ENCODE results near the gene SPEN. TPM values are rescaled to one million over a fixed set of nuclear protein-coding genes. Genes with fewer than 3 reads are reported as not detected.

The SPEN gene
- total RNA-seq, 5 donors from 2014 or later (not counting 1 experiment from before 2014, with no cell fraction given), result 69.9 to 81.1 (median 72.1) TPM

DNA sequence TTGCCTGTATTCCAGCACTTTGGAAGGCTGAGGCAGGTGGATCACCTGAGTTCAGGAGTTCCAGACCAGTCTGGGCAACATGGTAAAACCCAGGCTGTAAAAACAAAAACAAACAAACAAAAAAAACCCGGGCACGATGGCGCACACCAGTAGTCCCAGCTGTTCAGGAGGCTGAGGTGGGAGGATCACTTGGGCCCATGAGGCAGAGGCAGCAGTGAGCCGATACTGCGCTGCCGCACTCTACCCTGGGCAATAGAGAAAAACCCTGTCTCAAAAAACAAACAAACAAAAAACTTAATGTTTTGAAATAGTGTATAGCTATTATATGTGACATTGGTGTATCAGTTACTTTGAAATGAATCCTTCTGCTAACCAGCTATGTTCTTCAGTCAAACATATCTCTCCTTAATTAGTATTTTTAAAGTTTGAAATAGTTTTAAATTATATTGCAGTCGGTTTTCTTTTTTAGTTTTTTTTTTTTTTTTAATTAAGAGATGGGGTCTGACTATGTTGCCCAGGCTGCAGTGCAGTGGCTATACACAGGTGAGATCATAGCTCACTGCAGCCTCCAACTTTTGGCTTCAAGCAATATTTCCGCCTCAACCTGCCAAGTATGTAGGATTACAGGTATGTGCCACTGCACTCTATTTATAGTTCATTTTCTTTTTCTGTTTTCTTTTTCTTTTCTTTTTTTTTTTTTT, 11.3 kb downstream of the SPEN start:
- H3K4me3 Mint-ChIP-seq, result no peak overlapping the region
- Histone ChIP-seq H3K4me1 (ENCODE audit: control insufficient read depth in 1 of 2, extremely low read depth in 1 of 2, insufficient read depth in 2 of 2, low read length in 2 of 2) (peaks cover 0 to 28% of the 10 kb centered on the region in 2 experiments), H3K9me3 (no peaks in the 10 kb centered on the region), H3K36me3 (ENCODE audit: control insufficient read depth in 2 of 2, extremely low read depth in 1 of 2, insufficient read depth in 1 of 2, low read length in 1 of 2) (peaks cover 0 to 5% of the 10 kb centered on the region in 2 donors), H3K27me3 (replicated peaks in 1 of 2; ENCODE audit: control insufficient read depth in 2 of 2, extremely low read depth in 1 of 2, insufficient read depth in 2 of 2, low read length in 1 of 2) (no peaks in the 10 kb centered on the region), H3K4me3 (ENCODE audit: control insufficient read depth in 1 of 2, extremely low read depth in 1 of 2, low read length in 1 of 2) (no peak overlapping the region), H3K27ac (ENCODE audit: low read length) (no peak overlapping the region)
- H3K27me3 Mint-ChIP-seq, result no peaks in the 10 kb centered on the region
- H3K27ac Mint-ChIP-seq, result no peak overlapping the region
- ChIA-PET CTCF (interaction anchor here in 1 of 2 donors (0.6 to 2.2 kb wide), 5 partner anchors 11 to 43 kb away, joined by 3 to 6 read pairs (median 3); partner anchors contain the start of gene SPEN), POLR2A (interaction anchor here in 1 of 2 donors (0.6 to 0.7 kb wide), 2 partner anchors 19 to 43 kb away, joined by 3 to 4 read pairs; no protein-coding TSS in a partner anchor)
- peaks cover 2% of the 10 kb centered on the region for H3K36me3 Mint-ChIP-seq
- ATAC-seq (replicated peaks in 1 of 4) (no peak), DNase-seq (no peak)
- WGBS (ENCODE audit: insufficient coverage), result no CpG with 5 or more reads among the region's 8 CpGs
- peaks cover 29 to 59% (median 57%) of the 10 kb centered on the region in 3 donors for H3K4me1 Mint-ChIP-seq
- no peaks in the 10 kb centered on the region for H3K9me3 Mint-ChIP-seq

DNA sequence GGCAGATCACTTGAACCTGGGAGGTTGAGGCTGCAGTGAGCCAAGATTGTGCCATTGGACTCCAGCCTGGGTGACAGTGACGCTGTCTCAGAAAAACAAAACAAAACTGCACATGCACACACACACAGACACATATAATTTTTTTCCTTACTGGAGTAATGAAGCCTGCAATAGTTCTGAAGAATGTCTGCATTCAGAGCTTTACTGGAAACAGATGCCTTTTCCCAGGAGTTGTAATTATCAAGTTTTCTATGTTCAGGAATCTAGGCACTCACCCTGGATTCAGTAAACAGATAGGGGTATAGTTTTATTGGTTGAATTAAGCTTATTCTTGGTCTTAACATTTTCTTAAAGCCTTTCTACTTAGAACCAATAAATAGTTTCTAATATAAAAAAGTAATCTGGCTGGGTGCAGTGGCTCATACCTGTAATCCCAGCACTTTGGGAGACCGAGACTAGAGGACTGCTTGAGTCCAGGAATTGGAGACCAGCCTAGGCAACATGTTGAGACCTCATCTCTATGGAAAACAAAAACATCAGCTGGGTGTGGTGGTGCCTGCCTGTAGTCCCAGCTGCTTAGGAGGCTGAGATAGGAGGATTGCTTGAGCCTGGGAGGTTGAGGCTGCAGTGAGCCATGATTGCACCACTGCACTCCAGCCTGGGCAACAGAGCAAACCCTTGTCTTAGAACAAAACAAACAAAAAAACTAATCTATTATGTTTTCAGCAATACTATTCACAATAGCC, 15.8 kb downstream of the SPEN start:
- Histone ChIP-seq H3K27me3 (replicated peaks in 1 of 2; ENCODE audit: control insufficient read depth in 2 of 2, extremely low read depth in 1 of 2, insufficient read depth in 2 of 2, low read length in 1 of 2) (no peaks in the 10 kb centered on the region), H3K27ac (ENCODE audit: low read length) (no peak overlapping the region), H3K9me3 (no peaks in the 10 kb centered on the region), H3K36me3 (ENCODE audit: control insufficient read depth in 2 of 2, extremely low read depth in 1 of 2, insufficient read depth in 1 of 2, low read length in 1 of 2) (peaks cover 0 to 5% of the 10 kb centered on the region in 2 donors), H3K4me3 (ENCODE audit: control insufficient read depth in 1 of 2, extremely low read depth in 1 of 2, low read length in 1 of 2) (no peak overlapping the region), H3K4me1 (ENCODE audit: control insufficient read depth in 1 of 2, extremely low read depth in 1 of 2, insufficient read depth in 2 of 2, low read length in 2 of 2) (peaks cover 0 to 27% of the 10 kb centered on the region in 2 experiments)
- 100% methylated on average over 1 of the region's 2 CpGs for WGBS (ENCODE audit: insufficient coverage)
- Mint-ChIP-seq H3K9me3 (no peaks in the 10 kb centered on the region), H3K36me3 (peaks cover 2% of the 10 kb centered on the region), H3K4me3 (no peak overlapping the region), H3K4me1 (peaks cover 48 to 60% (median 55%) of the 10 kb centered on the region in 3 donors), H3K27ac (peak overlapping the region in 1 of 2 donors; percentile 19), H3K27me3 (no peaks in the 10 kb centered on the region)
- ChIA-PET CTCF (interaction anchor here in 1 of 2 donors (0.6 to 1.0 kb wide), 2 partner anchors 9 to 14 kb away, joined by 3 to 7 read pairs; no protein-coding TSS in a partner anchor), POLR2A (interaction anchor here in 1 of 2 donors (0.6 kb wide), 1 partner anchor 16 kb away, joined by 3 read pairs; no protein-coding TSS in a partner anchor)
- DNase-seq (no peak), ATAC-seq (replicated peaks in 1 of 4) (no peak)

DNA sequence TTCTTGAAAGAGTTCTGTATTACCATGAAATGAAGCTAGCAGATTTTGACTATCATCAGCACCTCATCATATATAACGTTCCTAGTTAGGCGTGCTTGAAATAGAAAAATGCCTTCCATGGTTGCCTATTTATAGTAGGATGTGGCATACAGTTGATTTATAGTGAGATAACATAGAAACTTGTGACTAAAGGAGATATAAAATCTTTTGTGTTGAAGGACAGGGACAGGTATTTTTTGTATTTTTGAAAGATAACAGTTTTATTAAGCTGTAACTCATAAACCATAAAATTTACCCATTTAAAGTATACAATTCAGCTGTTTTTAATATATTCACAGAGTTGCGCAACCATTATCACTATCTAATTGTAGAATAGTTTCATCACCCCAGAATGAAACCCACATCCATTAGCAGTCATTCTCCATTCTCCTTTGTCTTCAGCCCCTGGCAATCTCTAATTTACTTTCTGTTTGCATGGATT, 19.3 kb downstream of the SPEN start:
- Histone ChIP-seq H3K27ac (ENCODE audit: low read length) (no peak overlapping the region), H3K4me3 (ENCODE audit: control insufficient read depth in 1 of 2, extremely low read depth in 1 of 2, low read length in 1 of 2) (no peak overlapping the region), H3K4me1 (ENCODE audit: control insufficient read depth in 1 of 2, extremely low read depth in 1 of 2, insufficient read depth in 2 of 2, low read length in 2 of 2) (peaks cover 2 to 25% of the 10 kb centered on the region in 2 experiments), H3K9me3 (no peaks in the 10 kb centered on the region), H3K36me3 (ENCODE audit: control insufficient read depth in 2 of 2, extremely low read depth in 1 of 2, insufficient read depth in 1 of 2, low read length in 1 of 2) (peaks cover 0 to 5% of the 10 kb centered on the region in 2 donors), H3K27me3 (replicated peaks in 1 of 2; ENCODE audit: control insufficient read depth in 2 of 2, extremely low read depth in 1 of 2, insufficient read depth in 2 of 2, low read length in 1 of 2) (no peaks in the 10 kb centered on the region)
- H3K27me3 Mint-ChIP-seq, result no peaks in the 10 kb centered on the region
- no peak overlapping the region for H3K27ac Mint-ChIP-seq
- ChIA-PET CTCF (interaction anchor here in 1 of 2 donors (0.5 to 0.6 kb wide), 2 partner anchors 11 to 25 kb away, joined by 4 to 7 read pairs; no protein-coding TSS in a partner anchor), POLR2A (interaction anchor here in 1 of 2 donors (0.7 kb wide), 1 partner anchor 131 kb away, joined by 3 read pairs; no protein-coding TSS in a partner anchor)
- H3K36me3 Mint-ChIP-seq, result peaks cover 5% of the 10 kb centered on the region
- H3K9me3 Mint-ChIP-seq, result no peaks in the 10 kb centered on the region
- H3K4me3 Mint-ChIP-seq, result no peak overlapping the region
- DNase-seq (no peak), ATAC-seq (replicated peaks in 1 of 4) (no peak)
- peaks cover 58 to 65% (median 62%) of the 10 kb centered on the region in 3 donors for H3K4me1 Mint-ChIP-seq
- WGBS (ENCODE audit: insufficient coverage), result no CpG with 5 or more reads among the region's 3 CpGs

DNA sequence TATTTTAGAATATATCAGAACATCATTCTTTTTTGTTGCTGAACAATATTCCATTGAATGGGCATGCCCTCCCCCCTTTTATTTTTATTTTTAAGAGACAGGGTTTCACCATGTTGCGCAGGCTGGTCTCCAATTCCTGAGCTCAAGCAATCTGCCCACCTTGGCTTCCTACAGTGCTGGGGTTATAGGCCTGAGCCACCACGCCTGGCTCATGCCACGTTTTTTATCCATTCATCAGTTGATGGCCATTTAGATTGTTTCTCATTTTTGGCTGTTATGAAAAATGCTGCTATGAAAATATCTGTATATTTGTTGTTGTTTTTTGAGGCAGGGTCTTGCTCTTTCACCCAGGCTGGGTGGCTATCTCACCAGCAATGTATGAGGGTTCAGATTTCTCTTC, 19.8 kb downstream of the SPEN start:
- WGBS (ENCODE audit: insufficient coverage), result 100% methylated on average over 1 of the region's 3 CpGs

DNA sequence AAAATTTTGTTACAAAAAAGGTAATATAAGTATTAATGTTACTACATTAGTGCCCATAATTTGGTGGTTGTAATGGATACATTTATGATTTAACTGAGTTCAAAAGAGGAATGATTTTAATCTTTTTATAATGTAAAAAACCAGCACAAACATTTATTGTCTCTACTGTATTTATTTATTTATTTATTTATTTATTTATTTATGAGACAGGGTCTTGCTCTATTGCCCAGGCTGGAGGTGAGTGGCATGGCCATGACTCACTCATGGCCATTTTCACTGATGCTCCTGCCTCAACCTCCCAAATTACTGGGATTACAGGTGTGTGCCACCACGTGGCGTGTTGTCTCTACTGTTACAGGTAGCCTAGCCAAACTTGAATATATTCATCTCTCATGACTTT, 21.9 kb downstream of the SPEN start:
- H3K4me1 Mint-ChIP-seq, result peaks cover 61 to 75% (median 67%) of the 10 kb centered on the region in 3 donors
- CTCF ChIA-PET, result no interaction called here
- POLR2A ChIA-PET, result no interaction called here
- H3K9me3 ChIP-seq, result no peaks in the 10 kb centered on the region
- H3K4me3 Mint-ChIP-seq, result peak overlapping the region in 1 of 3 donors; percentile 41
- no peak overlapping the region for H3K27ac Mint-ChIP-seq
- WGBS (ENCODE audit: insufficient coverage), result no CpG with 5 or more reads among the region's 2 CpGs
- no peak for ATAC-seq (replicated peaks in 1 of 4)
- no peak overlapping the region for H3K27ac ChIP-seq (ENCODE audit: low read length)
- no peaks in the 10 kb centered on the region for H3K9me3 Mint-ChIP-seq
- H3K4me3 ChIP-seq (ENCODE audit: control insufficient read depth in 1 of 2, extremely low read depth in 1 of 2, low read length in 1 of 2), result no peak overlapping the region
- peaks cover 2 to 16% of the 10 kb centered on the region in 2 experiments for H3K4me1 ChIP-seq (ENCODE audit: control insufficient read depth in 1 of 2, extremely low read depth in 1 of 2, insufficient read depth in 2 of 2, low read length in 2 of 2)
- H3K27me3 Mint-ChIP-seq, result no peaks in the 10 kb centered on the region
- peaks cover 18% of the 10 kb centered on the region for H3K36me3 Mint-ChIP-seq
- no peaks in the 10 kb centered on the region for H3K27me3 ChIP-seq (replicated peaks in 1 of 2; ENCODE audit: control insufficient read depth in 2 of 2, extremely low read depth in 1 of 2, insufficient read depth in 2 of 2, low read length in 1 of 2)
- peaks cover 0 to 19% of the 10 kb centered on the region in 2 donors for H3K36me3 ChIP-seq (ENCODE audit: control insufficient read depth in 2 of 2, extremely low read depth in 1 of 2, insufficient read depth in 1 of 2, low read length in 1 of 2)
- no peak for DNase-seq

More for the DNA sequence above, 19.8 kb downstream of the SPEN start:
- H3K27me3 ChIP-seq (replicated peaks in 1 of 2; ENCODE audit: control insufficient read depth in 2 of 2, extremely low read depth in 1 of 2, insufficient read depth in 2 of 2, low read length in 1 of 2), result no peaks in the 10 kb centered on the region
- no peaks in the 10 kb centered on the region for H3K9me3 ChIP-seq
- ChIA-PET CTCF (no interaction called here), POLR2A (no interaction called here)
- no peak overlapping the region for H3K4me3 ChIP-seq (ENCODE audit: control insufficient read depth in 1 of 2, extremely low read depth in 1 of 2, low read length in 1 of 2)
- peaks cover 0 to 5% of the 10 kb centered on the region in 2 donors for H3K36me3 ChIP-seq (ENCODE audit: control insufficient read depth in 2 of 2, extremely low read depth in 1 of 2, insufficient read depth in 1 of 2, low read length in 1 of 2)
- H3K36me3 Mint-ChIP-seq, result peaks cover 5% of the 10 kb centered on the region
- H3K27me3 Mint-ChIP-seq, result no peaks in the 10 kb centered on the region
- ATAC-seq (replicated peaks in 1 of 4), result no peak
- no peak overlapping the region for H3K4me3 Mint-ChIP-seq
- H3K27ac Mint-ChIP-seq, result no peak overlapping the region
- H3K9me3 Mint-ChIP-seq, result no peaks in the 10 kb centered on the region
- H3K4me1 Mint-ChIP-seq, result peaks cover 54 to 68% (median 61%) of the 10 kb centered on the region in 3 donors
- peaks cover 2 to 25% of the 10 kb centered on the region in 2 experiments for H3K4me1 ChIP-seq (ENCODE audit: control insufficient read depth in 1 of 2, extremely low read depth in 1 of 2, insufficient read depth in 2 of 2, low read length in 2 of 2)
- H3K27ac ChIP-seq (ENCODE audit: low read length), result no peak overlapping the region
- no peak for DNase-seq

DNA sequence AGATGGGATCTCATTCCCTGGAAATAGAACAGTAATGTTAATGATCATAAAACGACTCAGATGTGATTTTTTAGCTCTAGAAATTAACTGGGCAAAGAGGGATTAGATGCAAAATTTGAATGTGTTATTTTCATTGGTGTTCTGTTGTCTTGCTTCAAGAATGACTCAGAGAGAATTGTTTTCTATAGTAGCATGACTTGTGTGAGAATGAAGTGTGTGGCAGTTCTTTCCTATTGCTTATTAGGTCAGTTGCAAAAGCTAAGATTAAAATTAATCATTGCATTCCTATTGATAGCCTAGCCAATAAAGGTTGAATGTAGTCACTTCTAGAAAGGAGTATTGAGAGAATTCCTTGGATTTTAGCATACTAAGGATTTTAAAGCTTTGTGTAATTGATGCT, 22.9 kb downstream of the SPEN start:
- DNase-seq (no peak), ATAC-seq (replicated peaks in 1 of 4) (no peak)
- H3K27me3 ChIP-seq (replicated peaks in 1 of 2; ENCODE audit: control insufficient read depth in 2 of 2, extremely low read depth in 1 of 2, insufficient read depth in 2 of 2, low read length in 1 of 2), result no peaks in the 10 kb centered on the region
- peak overlapping the region; percentile 3 to 23 for H3K27ac Mint-ChIP-seq
- peaks cover 2 to 12% of the 10 kb centered on the region in 2 experiments for H3K4me1 ChIP-seq (ENCODE audit: control insufficient read depth in 1 of 2, extremely low read depth in 1 of 2, insufficient read depth in 2 of 2, low read length in 2 of 2)
- CTCF ChIA-PET, result interaction anchor here (0.6 to 1.5 kb wide), 4 partner anchors 9 to 58 kb away, joined by 3 to 5 read pairs (median 4); no protein-coding TSS in a partner anchor
- H3K9me3 ChIP-seq, result no peaks in the 10 kb centered on the region
- no peak overlapping the region for H3K4me3 Mint-ChIP-seq
- H3K4me3 ChIP-seq (ENCODE audit: control insufficient read depth in 1 of 2, extremely low read depth in 1 of 2, low read length in 1 of 2), result no peak overlapping the region
- no peak overlapping the region for H3K27ac ChIP-seq (ENCODE audit: low read length)
- no peaks in the 10 kb centered on the region for H3K9me3 Mint-ChIP-seq
- H3K27me3 Mint-ChIP-seq, result no peaks in the 10 kb centered on the region
- peaks cover 0 to 19% of the 10 kb centered on the region in 2 donors for H3K36me3 ChIP-seq (ENCODE audit: control insufficient read depth in 2 of 2, extremely low read depth in 1 of 2, insufficient read depth in 1 of 2, low read length in 1 of 2)
- H3K36me3 Mint-ChIP-seq, result peaks cover 19% of the 10 kb centered on the region
- POLR2A ChIA-PET, result no interaction called here
- 40% methylated on average over 1 of the region's 1 CpG for WGBS (ENCODE audit: insufficient coverage)
- peaks cover 67 to 80% (median 69%) of the 10 kb centered on the region in 3 donors for H3K4me1 Mint-ChIP-seq
